GM19023 (cell line): Measurements from ENCODE around the gene QRFP.

Experiments
- ATAC-seq: cut with Tn5 transposase; IDR thresholded peaks from one replicate; pipeline ENCODE4 v1.9.1; 2021; ENCODE audit warnings: mild to moderate bottlenecking, moderate library complexity; ENCODE audit not compliant: unreplicated experiment

QRFP gene

GRCh38 chr9:130893341-130894101 is 3.1 kb downstream of the QRFP start:
- ATAC-seq = no peak

DNA sequence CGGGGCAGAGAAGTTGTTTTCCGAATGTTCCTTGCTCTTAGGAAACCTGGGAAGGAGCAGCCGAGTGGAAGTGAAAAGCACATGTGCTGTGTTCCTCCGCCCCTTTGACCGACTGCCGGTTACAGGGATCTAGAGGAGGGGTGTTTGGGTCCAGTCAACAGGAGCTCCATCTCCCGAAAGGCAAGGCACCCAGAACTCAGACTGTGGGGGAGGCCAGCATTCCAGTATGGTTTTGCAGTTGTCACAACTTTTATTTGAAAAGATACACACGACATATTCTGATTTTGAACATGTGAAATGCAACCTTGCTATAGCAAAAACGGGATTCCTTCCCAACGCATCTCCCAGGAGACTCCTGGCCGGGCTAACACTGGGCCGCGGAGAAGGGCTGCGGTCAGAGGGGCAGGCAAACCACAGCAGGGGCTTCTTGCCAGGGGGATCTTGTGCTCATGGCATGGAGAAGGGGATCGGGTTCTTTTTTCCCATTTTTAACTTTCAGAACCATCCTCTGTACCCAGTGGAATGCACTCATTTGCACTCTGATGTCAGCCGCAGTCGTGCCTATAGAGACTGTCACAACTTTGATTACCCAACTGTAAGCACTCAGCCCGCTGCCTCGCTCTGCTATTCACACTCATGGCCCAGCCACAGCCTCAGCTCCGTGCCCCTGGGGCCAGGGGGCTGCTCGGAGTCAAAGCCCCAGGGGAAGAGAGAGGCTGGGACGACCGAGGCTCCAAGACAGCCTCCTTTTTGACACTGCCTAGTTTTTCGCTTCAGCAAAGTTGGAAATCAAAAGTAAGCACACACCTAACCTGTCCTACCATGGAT is 3.9 kb downstream of the QRFP start:
- ATAC-seq = no peak

- ATAC-seq = no peak
Measured at GRCh38 chr9:130891688-130892476, 4.7 kb downstream of the QRFP start.

- ATAC-seq = no peak
Measured at GRCh38 chr9:130890870-130891687, 5.5 kb downstream of the QRFP start.

GRCh38 chr9:130890124-130890523 is 6.5 kb downstream of the QRFP start:
- no peak for ATAC-seq

GRCh38 chr9:130888146-130888885 is 8.3 kb downstream of the QRFP start:
- no peak for ATAC-seq

- no peak for ATAC-seq
Measured at GRCh38 chr9:130887494-130888144, 9.0 kb downstream of the QRFP start.

DNA sequence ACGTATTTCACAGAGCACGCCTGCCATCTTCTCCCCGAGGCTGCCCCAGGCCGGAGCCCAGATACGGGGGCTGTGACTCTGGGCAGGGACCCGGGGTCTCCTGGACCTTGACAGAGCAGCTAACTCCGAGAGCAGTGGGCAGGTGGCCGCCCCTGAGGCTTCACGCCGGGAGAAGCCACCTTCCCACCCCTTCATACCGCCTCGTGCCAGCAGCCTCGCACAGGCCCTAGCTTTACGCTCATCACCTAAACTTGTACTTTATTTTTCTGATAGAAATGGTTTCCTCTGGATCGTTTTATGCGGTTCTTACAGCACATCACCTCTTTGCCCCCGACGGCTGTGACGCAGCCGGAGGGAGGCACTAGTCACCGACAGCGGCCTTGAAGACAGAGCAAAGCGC is 9.6 kb downstream of the QRFP start:
- no peak for ATAC-seq

GRCh38 chr9:130885484-130886375 is 10.9 kb downstream of the QRFP start:
- ATAC-seq = no peak

DNA sequence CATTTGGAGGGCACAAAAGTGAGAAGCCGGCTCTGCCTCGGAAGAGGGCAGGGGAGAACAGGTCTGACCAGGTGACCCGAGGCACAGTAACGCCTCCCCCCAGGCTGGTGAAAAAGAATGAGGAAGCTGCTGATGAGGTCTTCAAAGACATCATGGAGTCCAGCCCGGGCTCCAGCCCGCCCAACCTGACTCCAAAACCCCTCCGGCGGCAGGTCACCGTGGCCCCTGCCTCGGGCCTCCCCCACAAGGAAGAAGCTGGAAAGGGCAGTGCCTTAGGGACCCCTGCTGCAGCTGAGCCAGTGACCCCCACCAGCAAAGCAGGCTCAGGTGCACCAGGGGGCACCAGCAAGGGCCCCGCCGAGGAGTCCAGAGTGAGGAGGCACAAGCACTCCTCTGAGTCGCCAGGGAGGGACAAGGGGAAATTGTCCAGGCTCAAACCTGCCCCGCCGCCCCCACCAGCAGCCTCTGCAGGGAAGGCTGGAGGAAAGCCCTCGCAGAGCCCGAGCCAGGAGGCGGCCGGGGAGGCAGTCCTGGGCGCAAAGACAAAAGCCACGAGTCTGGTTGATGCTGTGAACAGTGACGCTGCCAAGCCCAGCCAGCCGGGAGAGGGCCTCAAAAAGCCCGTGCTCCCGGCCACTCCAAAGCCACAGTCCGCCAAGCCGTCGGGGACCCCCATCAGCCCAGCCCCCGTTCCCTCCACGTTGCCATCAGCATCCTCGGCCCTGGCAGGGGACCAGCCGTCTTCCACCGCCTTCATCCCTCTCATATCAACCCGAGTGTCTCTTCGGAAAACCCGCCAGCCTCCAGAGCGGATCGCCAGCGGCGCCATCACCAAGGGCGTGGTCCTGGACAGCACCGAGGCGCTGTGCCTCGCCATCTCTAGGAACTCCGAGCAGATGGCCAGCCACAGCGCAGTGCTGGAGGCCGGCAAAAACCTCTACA is 11.8 kb downstream of the QRFP start:
- ATAC-seq = no peak

- ATAC-seq = no peak
Measured at GRCh38 chr9:130884111-130884531, 12.5 kb downstream of the QRFP start.

DNA sequence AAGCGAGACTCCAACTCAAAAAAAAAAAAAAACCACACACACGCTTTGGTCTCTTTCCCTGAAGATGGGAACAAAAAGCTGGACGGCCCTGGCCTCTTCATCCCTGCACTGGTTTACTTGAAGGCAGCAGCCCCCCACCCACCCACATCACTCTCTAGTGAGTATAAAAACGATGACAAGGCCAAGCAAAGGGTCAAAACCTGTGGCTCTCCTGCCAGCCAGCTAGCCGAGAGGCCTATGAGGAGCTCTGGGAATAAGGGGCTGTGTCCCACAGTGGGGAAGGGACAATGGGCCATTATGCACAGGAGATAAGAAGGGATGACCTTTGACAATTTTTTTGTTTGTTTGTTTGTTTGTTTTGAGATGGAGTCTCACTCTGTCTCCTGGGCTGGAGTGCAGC is 13.1 kb downstream of the QRFP start:
- ATAC-seq = no peak

GRCh38 chr9:130882696-130883225 is 13.9 kb downstream of the QRFP start:
- no peak for ATAC-seq

DNA sequence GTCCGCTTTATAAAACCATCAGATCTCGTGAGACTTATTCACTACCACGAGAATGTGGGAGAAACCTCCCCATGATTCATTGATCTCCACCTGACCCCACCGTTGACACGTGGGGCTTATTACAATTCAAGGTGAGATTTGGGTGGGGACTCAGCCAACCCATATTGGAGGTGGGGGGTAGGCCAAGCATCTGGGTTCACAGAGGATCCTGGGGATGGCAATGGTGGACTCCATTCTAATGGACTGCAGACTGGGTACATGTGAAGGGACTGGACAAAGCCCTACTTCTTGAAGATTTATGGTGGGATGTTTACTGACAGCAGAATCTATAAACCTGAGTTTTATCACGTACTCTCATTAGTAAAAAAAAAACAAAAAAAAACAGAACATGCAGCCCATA is 15.1 kb downstream of the QRFP start:
- ATAC-seq = no peak

- ATAC-seq = no peak
Measured at GRCh38 chr9:130880599-130881220, 15.9 kb downstream of the QRFP start.

- ATAC-seq = no peak
Measured at GRCh38 chr9:130879863-130880411, 16.7 kb downstream of the QRFP start.
